Measurements from ENCODE around the gene STX18. TPM values are rescaled to one million over a fixed set of nuclear protein-coding genes. Genes with fewer than 3 reads are reported as not detected.
A peak's percentile ranks its signal among the peaks of the same experiment; 100 is the strongest.

The STX18 gene
- total RNA-seq, 1 donor from 2014 or later, result 24.0 TPM

DNA sequence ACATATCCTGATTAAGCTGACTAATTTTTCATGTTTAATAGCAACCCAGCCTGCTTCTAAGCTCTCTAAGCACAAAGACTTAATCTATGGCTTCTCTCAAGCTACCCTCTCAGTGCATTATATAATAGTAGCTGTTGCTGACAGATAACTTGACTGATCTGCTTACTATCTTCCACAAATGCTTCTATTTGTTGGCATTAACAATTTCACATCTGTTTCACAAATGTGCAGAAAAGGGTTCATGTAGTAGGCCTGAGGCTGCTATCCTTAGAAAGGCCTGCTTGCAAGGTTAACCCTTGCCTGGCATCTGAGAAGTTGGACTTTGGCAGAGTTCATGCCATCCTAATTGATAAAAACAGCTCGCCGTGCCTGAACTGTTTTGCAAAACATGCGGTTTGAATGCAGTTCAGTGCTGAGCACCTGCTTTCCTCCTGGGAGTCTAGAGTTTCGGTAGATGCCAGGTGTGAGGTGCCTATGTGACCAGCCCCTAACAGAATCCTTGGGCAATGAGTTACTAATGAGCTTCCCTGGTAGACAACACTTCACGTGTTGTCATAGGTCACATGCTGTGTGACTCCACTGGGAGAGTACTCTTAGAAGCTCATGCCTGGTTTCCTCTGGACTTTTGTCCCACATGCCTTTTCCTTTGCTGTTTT lies 86.5 kb downstream of the STX18 start:
- no peak for TF ChIP-seq EZH2 (IDR thresholded peaks at IDR 0.05; ENCODE audit: insufficient read depth, low read length)
- TF ChIP-seq, protein P1, sequence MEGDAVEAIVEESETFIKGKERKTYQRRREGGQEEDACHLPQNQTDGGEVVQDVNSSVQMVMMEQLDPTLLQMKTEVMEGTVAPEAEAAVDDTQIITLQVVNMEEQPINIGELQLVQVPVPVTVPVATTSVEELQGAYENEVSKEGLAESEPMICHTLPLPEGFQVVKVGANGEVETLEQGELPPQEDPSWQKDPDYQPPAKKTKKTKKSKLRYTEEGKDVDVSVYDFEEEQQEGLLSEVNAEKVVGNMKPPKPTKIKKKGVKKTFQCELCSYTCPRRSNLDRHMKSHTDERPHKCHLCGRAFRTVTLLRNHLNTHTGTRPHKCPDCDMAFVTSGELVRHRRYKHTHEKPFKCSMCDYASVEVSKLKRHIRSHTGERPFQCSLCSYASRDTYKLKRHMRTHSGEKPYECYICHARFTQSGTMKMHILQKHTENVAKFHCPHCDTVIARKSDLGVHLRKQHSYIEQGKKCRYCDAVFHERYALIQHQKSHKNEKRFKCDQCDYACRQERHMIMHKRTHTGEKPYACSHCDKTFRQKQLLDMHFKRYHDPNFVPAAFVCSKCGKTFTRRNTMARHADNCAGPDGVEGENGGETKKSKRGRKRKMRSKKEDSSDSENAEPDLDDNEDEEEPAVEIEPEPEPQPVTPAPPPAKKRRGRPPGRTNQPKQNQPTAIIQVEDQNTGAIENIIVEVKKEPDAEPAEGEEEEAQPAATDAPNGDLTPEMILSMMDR (IDR thresholded peaks at IDR 0.05; ENCODE audit: insufficient read depth, low read depth, low read length), result no peak
- no peak overlapping the region for H3K4me3 Mint-ChIP-seq (ENCODE audit: unreplicated experiment)
- Histone ChIP-seq H2AFZ (ENCODE audit: low read depth, low read length) (no peak overlapping the region), H3K27ac (ENCODE audit: low read depth, low read length) (no peak overlapping the region), H3K4me2 (ENCODE audit: low read length) (no peak overlapping the region), H3K36me3 (ENCODE audit: insufficient read depth, low read length) (peaks cover 31% of the 10 kb centered on the region), H3K4me1 (ENCODE audit: insufficient read depth, low read length) (peaks cover 11% of the 10 kb centered on the region), H3K9me3 (ENCODE audit: insufficient read depth, low read depth, low read length) (no peaks in the 10 kb centered on the region), H4K20me1 (ENCODE audit: insufficient read depth, low read length) (no peaks in the 10 kb centered on the region), H3K9ac (ENCODE audit: low read length) (no peak overlapping the region), H3K27me3 (ENCODE audit: insufficient read depth, low read length) (no peaks in the 10 kb centered on the region), H3K4me3 (ENCODE audit: insufficient read depth, low read depth, low read length) (no peak overlapping the region), H3K79me2 (ENCODE audit: insufficient read depth, low read length) (no peaks in the 10 kb centered on the region)
- no peak for DNase-seq (ENCODE audit: low read depth)
- no peak overlapping the region for H3K27ac Mint-ChIP-seq (ENCODE audit: unreplicated experiment)
- H3K4me1 Mint-ChIP-seq (ENCODE audit: low read depth, unreplicated experiment), result peaks cover 43% of the 10 kb centered on the region
- H3K27me3 Mint-ChIP-seq (ENCODE audit: low read depth, unreplicated experiment), result no peaks in the 10 kb centered on the region
- no peak for FAIRE-seq
- peaks cover 1% of the 10 kb centered on the region for H3K9me3 Mint-ChIP-seq (ENCODE audit: unreplicated experiment)
- H3K36me3 Mint-ChIP-seq (ENCODE audit: low read depth, unreplicated experiment), result peaks cover 17% of the 10 kb centered on the region

DNA sequence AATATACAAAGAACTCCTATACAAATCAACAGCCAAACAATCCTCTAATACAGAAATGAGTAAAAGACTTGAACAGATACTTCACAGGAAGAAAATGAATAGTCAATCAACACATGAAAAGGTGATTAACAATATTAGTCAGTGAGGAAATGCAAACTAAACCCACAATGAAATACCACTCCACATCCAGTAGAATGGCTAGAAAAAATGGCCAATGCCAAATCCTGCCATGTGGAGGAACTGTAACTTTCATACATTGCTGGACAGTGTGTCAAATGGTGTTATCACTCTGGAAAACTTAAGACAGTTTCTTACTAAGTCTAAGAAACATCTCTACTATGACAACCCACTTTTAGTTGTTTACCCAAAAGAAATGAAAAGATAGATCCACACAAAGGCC lies 95.4 kb downstream of the STX18 start:
- Histone ChIP-seq H3K36me3 (ENCODE audit: insufficient read depth, low read length) (no peaks in the 10 kb centered on the region), H3K4me2 (ENCODE audit: low read length) (no peak overlapping the region), H3K79me2 (ENCODE audit: insufficient read depth, low read length) (no peaks in the 10 kb centered on the region), H3K27me3 (ENCODE audit: insufficient read depth, low read length) (no peaks in the 10 kb centered on the region), H3K9ac (ENCODE audit: low read length) (no peak overlapping the region), H4K20me1 (ENCODE audit: insufficient read depth, low read length) (no peaks in the 10 kb centered on the region), H3K4me1 (ENCODE audit: insufficient read depth, low read length) (peaks cover 12% of the 10 kb centered on the region), H2AFZ (ENCODE audit: low read depth, low read length) (no peak overlapping the region), H3K9me3 (ENCODE audit: insufficient read depth, low read depth, low read length) (no peaks in the 10 kb centered on the region), H3K27ac (ENCODE audit: low read depth, low read length) (no peak overlapping the region), H3K4me3 (ENCODE audit: insufficient read depth, low read depth, low read length) (no peak overlapping the region)
- no peak for TF ChIP-seq EZH2 (IDR thresholded peaks at IDR 0.05; ENCODE audit: insufficient read depth, low read length)
- TF ChIP-seq, protein P1 (IDR thresholded peaks at IDR 0.05; ENCODE audit: insufficient read depth, low read depth, low read length), result no peak
- Mint-ChIP-seq H3K4me3 (ENCODE audit: unreplicated experiment) (no peak overlapping the region), H3K27me3 (ENCODE audit: low read depth, unreplicated experiment) (no peaks in the 10 kb centered on the region), H3K4me1 (ENCODE audit: low read depth, unreplicated experiment) (peaks cover 23% of the 10 kb centered on the region), H3K9me3 (ENCODE audit: unreplicated experiment) (no peaks in the 10 kb centered on the region), H3K36me3 (ENCODE audit: low read depth, unreplicated experiment) (peaks cover 4% of the 10 kb centered on the region), H3K27ac (ENCODE audit: unreplicated experiment) (no peak overlapping the region)
- DNase-seq (ENCODE audit: low read depth), result peak; percentile 48
- FAIRE-seq, result no peak

DNA sequence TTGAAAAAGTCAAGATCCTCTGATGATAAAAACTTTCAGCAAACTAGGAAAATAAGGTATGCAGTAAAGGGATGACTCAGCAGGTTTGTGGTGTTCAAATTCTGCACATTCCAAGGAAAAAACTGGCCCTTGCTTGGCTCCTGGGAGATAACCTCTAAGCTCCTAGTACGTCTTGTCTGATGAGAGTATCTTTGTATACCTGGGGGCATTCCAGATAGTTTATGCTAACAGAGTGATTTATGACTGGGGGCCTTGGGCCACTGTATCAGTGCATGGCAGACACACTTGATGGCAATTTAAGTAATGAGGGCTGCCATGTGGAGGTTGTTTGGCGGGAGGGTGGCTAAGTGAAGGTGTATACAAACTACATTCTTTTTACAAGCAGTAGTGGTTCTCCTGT lies 98.0 kb downstream of the STX18 start:
- peak overlapping the region; percentile 43 for H3K4me2 ChIP-seq (ENCODE audit: low read length)
- no peak overlapping the region for H3K4me3 Mint-ChIP-seq (ENCODE audit: unreplicated experiment)

More for the DNA sequence above, 98.0 kb downstream of the STX18 start:
- Mint-ChIP-seq H3K36me3 (ENCODE audit: low read depth, unreplicated experiment) (peaks cover 4% of the 10 kb centered on the region), H3K27ac (ENCODE audit: unreplicated experiment) (peak overlapping the region; percentile 92), H3K27me3 (ENCODE audit: low read depth, unreplicated experiment) (no peaks in the 10 kb centered on the region), H3K4me1 (ENCODE audit: low read depth, unreplicated experiment) (peaks cover 32% of the 10 kb centered on the region), H3K9me3 (ENCODE audit: unreplicated experiment) (no peaks in the 10 kb centered on the region)
- H3K27me3 ChIP-seq (ENCODE audit: insufficient read depth, low read length), result no peaks in the 10 kb centered on the region
- H3K27ac ChIP-seq (ENCODE audit: low read depth, low read length), result peak overlapping the region; percentile 6
- FAIRE-seq (peak; percentile 76), DNase-seq (ENCODE audit: low read depth) (peak; percentile 73)
- no peak overlapping the region for H3K4me3 ChIP-seq (ENCODE audit: insufficient read depth, low read depth, low read length)
- H3K9me3 ChIP-seq (ENCODE audit: insufficient read depth, low read depth, low read length), result no peaks in the 10 kb centered on the region
- H4K20me1 ChIP-seq (ENCODE audit: insufficient read depth, low read length), result peaks cover 7% of the 10 kb centered on the region
- H3K9ac ChIP-seq (ENCODE audit: low read length), result no peak overlapping the region
- no peaks in the 10 kb centered on the region for H3K36me3 ChIP-seq (ENCODE audit: insufficient read depth, low read length)
- H3K79me2 ChIP-seq (ENCODE audit: insufficient read depth, low read length), result no peaks in the 10 kb centered on the region
- peaks cover 12% of the 10 kb centered on the region for H3K4me1 ChIP-seq (ENCODE audit: insufficient read depth, low read length)
- TF ChIP-seq, protein P1 (IDR thresholded peaks at IDR 0.05; ENCODE audit: insufficient read depth, low read depth, low read length), result no peak
- TF ChIP-seq EZH2 (IDR thresholded peaks at IDR 0.05; ENCODE audit: insufficient read depth, low read length), result no peak
- no peak overlapping the region for H2AFZ ChIP-seq (ENCODE audit: low read depth, low read length)

Data from astrocyte (in vitro differentiated cells and primary cell).